Lung (tissue), 12 donors: ENCODE results near the gene EPN2. TPM values are rescaled to one million over a fixed set of nuclear protein-coding genes. Genes with fewer than 3 reads are reported as not detected.

Experiments used
- ATAC-seq: fragments of 200-7000 bp; cut with Tn5 transposase; one replicate; pipeline ENCODE4 v1.9.1; 2020; ENCODE audit warnings: moderate number of reproducible peaks; ENCODE audit not compliant: insufficient read depth, low FRiP score
- DNase-seq, 3 donors: peaks; one replicate each; pipeline ENCODE4 v3.0.0-alpha.2; 2013 to 2017
- H3K27ac ChIP-seq, 2 donors: one replicate each; pipeline ENCODE4 v1.5.1; 2013; ENCODE audit warnings: mild to moderate bottlenecking in 2 of 2, moderate library complexity in 2 of 2, control low read depth in 1 of 2, inconsistent platforms in 1 of 2, low read depth in 1 of 2, low read length in 1 of 2
- H3K27me3 ChIP-seq, 3 donors: one replicate each; pipeline ENCODE4 v1.5.1; 2013; ENCODE audit warnings: low read length in 2 of 3; ENCODE audit not compliant: control insufficient read depth in 3 of 3, insufficient read depth in 3 of 3
- H3K36me3 ChIP-seq, 4 donors: one replicate each; pipeline ENCODE4 v1.5.1; 2013; ENCODE audit warnings: low read length in 4 of 4, mild to moderate bottlenecking in 1 of 4, moderate library complexity in 1 of 4; ENCODE audit not compliant: control insufficient read depth in 4 of 4, insufficient read depth in 4 of 4
- H3K4me1 ChIP-seq, 5 donors: one replicate each; pipeline ENCODE4 v1.5.1; 2013; ENCODE audit warnings: low read length in 5 of 5, mild to moderate bottlenecking in 2 of 5, moderate library complexity in 1 of 5; ENCODE audit not compliant: control insufficient read depth in 5 of 5, insufficient read depth in 5 of 5
- H3K4me3 ChIP-seq: one replicate; pipeline ENCODE4 v1.5.1; 2013; ENCODE audit warnings: mild to moderate bottlenecking, control low read depth, moderate library complexity
- H3K9ac ChIP-seq, 2 donors: one replicate each; pipeline ENCODE4 v1.5.1; 2013; ENCODE audit warnings: low read length in 2 of 2, control low read depth in 1 of 2; ENCODE audit not compliant: insufficient read depth in 1 of 2
- H3K9me3 ChIP-seq, 4 donors: one replicate each; pipeline ENCODE4 v1.5.1; 2013; ENCODE audit warnings: low read length in 3 of 4, mild to moderate bottlenecking in 1 of 4, moderate library complexity in 1 of 4; ENCODE audit not compliant: control insufficient read depth in 4 of 4, insufficient read depth in 3 of 4
- CTCF ChIP-seq: IDR thresholded peaks from 2 replicates; pipeline ENCODE4 v1.5.1; 2012; ENCODE audit warnings: mild to moderate bottlenecking; ENCODE audit errors: control extremely low read depth, extremely low read depth
- WGBS, 2 donors: extraction: QIAGEN DNeasy Blood & Tissue Kit; methylation state at CpG; one replicate each; pipeline ENCODE4 v1.1.7; 2013; 5-methylcytosine and 5-hydroxymethylcytosine counted together
- polyA plus RNA-seq, 2 donors: library from polyadenylated mRNA; stranded (reverse); fragments of 200-250 nt; gene quantifications; one replicate each; pipeline ENCODE4 v1.2.1, GENCODE V29; 2013
- total RNA-seq, 2 donors: library from RNA; depleted of rRNA in 1 of 2; stranded (reverse); fragments of >200 nt in 1 of 2; gene quantifications; one replicate each; pipeline ENCODE4 v1.2.1, GENCODE V29; 2014 to 2021
- donor health status: control.
- donor health status: control.
- donor health status: Bipolar disorder and iron deficiency.
- donor health status: healthy.
- donor health status: DM: yes; HTN: yes; CAD: no.

Gene EPN2
- total and polyA plus RNA-seq, 4 donors, result 16.7 to 73.7 (median 37.4) TPM

- 49 to 78% methylated on average over 8 of the region's 8 CpGs for WGBS, 2 donors
- no peaks in the 10 kb centered on the region for H3K27me3 ChIP-seq
- DNase-seq (peak; percentile 36 to 68 (median 40)), ATAC-seq (no peak)
- no peak for TF ChIP-seq CTCF
- H3K4me1 ChIP-seq, result peaks cover 24 to 46% (median 30%) of the 10 kb centered on the region in 5 donors
- no peak overlapping the region for H3K4me3 ChIP-seq
- peak overlapping the region in 1 of 2 donors; percentile 36 for H3K9ac ChIP-seq
- H3K36me3 ChIP-seq, result peaks cover 0 to 2% (median under 1%) of the 10 kb centered on the region in 4 donors
- no peaks in the 10 kb centered on the region for H3K9me3 ChIP-seq
- peak overlapping the region; percentile 78 to 94 for H3K27ac ChIP-seq
These were observed 25.8 kb downstream of the EPN2 start for GRCh38 chr17:19262650-19263631.

- Histone ChIP-seq H3K9ac (peak overlapping the region in 1 of 2 donors; percentile 36), H3K4me1 (peaks cover 24 to 47% (median 36%) of the 10 kb centered on the region in 5 donors), H3K27ac (peak overlapping the region; percentile 78 to 88), H3K27me3 (no peaks in the 10 kb centered on the region), H3K4me3 (no peak overlapping the region), H3K9me3 (no peaks in the 10 kb centered on the region), H3K36me3 (peaks cover 0 to 2% (median under 1%) of the 10 kb centered on the region in 4 donors)
- peak; percentile 36 to 63 (median 63) for DNase-seq
- WGBS, 2 donors, result 58 to 72% methylated on average over 4 of the region's 4 CpGs
- no peak for TF ChIP-seq CTCF
- ATAC-seq, result peak; percentile 38
These were observed 26.5 kb downstream of the EPN2 start for GRCh38 chr17:19263641-19264051.

- 33 to 57% methylated on average over 3 of the region's 3 CpGs for WGBS, 2 donors
- no peak for TF ChIP-seq CTCF
- Histone ChIP-seq H3K9me3 (no peaks in the 10 kb centered on the region), H3K27me3 (no peaks in the 10 kb centered on the region), H3K27ac (peak overlapping the region in 1 of 2 donors; percentile 65), H3K4me3 (no peak overlapping the region), H3K36me3 (peaks cover 0 to 2% (median under 1%) of the 10 kb centered on the region in 4 donors), H3K9ac (peak overlapping the region in 1 of 2 donors; percentile 36), H3K4me1 (peaks cover 28 to 53% (median 42%) of the 10 kb centered on the region in 5 donors)
- ATAC-seq (no peak), DNase-seq (peak in 2 of 3 donors; percentile 38 to 52)
These were observed 27.1 kb downstream of the EPN2 start for GRCh38 chr17:19264268-19264667.
